Stomach (tissue), 4 donors: ENCODE measurements around the gene BRF1.

Experiments used
- CTCF ChIP-seq, 7 experiments: fragments of 450-650 bp in 4 of 7; fragments of 200-600 bp in 3 of 7; sonication (generic) in 3 of 7; IDR thresholded peaks; one replicate each; pipeline ENCODE4 v1.5.1; 2016 to 2019; ENCODE audit warnings: antibody characterized with exemption in 7 of 7, control low read depth in 2 of 7, mild to moderate bottlenecking in 1 of 7
- EP300 ChIP-seq: sonication (generic); formaldehyde crosslinking; IDR thresholded peaks from one replicate; pipeline ENCODE4 v1.6.1; 2017; ENCODE audit warnings: antibody characterized with exemption

GRCh38 chr14:105336477-105337287, 35.9 kb upstream of the BRF1 start:
- TF ChIP-seq CTCF (IDR thresholded peaks at IDR 0.05) (no peak), EP300 (no peak)
